ENCODE results near the gene LZTS2. TPM values are rescaled to one million over a fixed set of nuclear protein-coding genes. Genes with fewer than 3 reads are reported as not detected.

The LZTS2 gene
- total and polyA plus RNA-seq, 10 of the 15 experiments (the other 5 are each of a cell fraction or from before 2014, with no cell fraction given) = 0.08 to 13.4 (median 7.2) TPM

DNA sequence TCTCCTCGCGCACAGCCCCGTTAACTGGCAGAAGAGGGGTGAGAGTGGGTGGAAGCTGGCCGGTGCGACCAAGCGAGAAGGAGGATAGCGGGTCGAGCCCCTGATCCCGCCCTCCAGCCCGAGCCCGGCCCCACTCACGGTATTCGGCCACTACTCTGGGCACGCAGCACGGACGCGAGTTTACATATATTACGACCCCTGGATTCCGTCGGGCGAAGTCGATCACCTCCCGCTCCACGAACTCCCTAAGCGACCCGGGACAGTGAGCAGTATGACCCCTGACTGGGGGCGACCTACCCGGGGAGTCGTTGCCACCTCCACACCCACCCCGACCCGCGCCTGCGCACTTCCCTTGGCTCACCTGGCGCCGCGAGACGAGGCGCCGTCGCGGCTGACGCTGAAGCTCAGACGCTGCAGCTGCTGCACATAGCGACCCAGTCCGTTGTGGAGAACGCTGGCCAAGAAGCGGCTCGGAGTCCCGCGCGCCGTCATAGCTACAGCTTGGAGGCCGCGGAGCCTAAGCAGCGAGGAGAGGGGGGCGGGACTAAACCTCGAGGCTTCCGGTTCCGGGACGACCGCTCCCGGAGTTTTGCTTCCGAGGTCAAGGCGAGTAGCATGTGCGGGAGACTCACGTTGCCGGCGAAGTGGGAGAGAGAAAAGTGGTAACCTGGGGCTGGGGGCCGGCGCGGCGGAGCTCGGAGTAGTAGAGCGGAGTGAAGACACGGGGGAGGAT, 12.5 kb upstream of the LZTS2 start, which contains the start of the genes MRPL43 and TWNK:
MRPL43 (minus strand) TSS at position 546 of the 733 bp plus-strand sequence; CDS start at position 492, 54 bp downstream.
TWNK (plus strand) TSS at position 592 of the 733 bp plus-strand sequence. CDS start 668 bp downstream, outside the sequence.
- H3K79me2 ChIP-seq (ENCODE audit: control insufficient read depth, insufficient read depth, low read length) = peaks cover 37% of the 10 kb centered on the region
- POLR2A ChIA-PET = interaction anchor here (2.8 kb wide), 1 partner anchor 11 kb away, joined by 23 read pairs; the partner anchor contains the start of gene LZTS2
- no peaks in the 10 kb centered on the region for H4K20me1 ChIP-seq (ENCODE audit: control insufficient read depth, insufficient read depth)
- SMC1A ChIA-PET (ENCODE audit: uncharacterized antibody, unreplicated experiment) = interaction anchor here (1.5 kb wide), 1 partner anchor 10 kb away, joined by 4 read pairs; no protein-coding TSS in a partner anchor
- H3K4me1 ChIP-seq (ENCODE audit: control insufficient read depth, insufficient read depth, low read length) = peaks cover 16% of the 10 kb centered on the region
- H3K36me3 ChIP-seq (ENCODE audit: control insufficient read depth in 2 of 2, insufficient read depth in 2 of 2, low read length in 1 of 2) = peaks cover 9 to 14% of the 10 kb centered on the region in 2 experiments; a peak in 3 of 4 replicates
- in situ Hi-C loops (cut with MboI) = no loop called here
- H3K9me3 ChIP-seq (replicated peaks; ENCODE audit: control insufficient read depth, insufficient read depth, low read length) = no peaks in the 10 kb centered on the region
- H3K27me3 ChIP-seq (replicated peaks in 1 of 2; ENCODE audit: control insufficient read depth in 2 of 2, insufficient read depth in 2 of 2, low read length in 1 of 2) = no peaks in the 10 kb centered on the region
- CTCF ChIA-PET = interaction anchor here (0.6 to 5.5 kb wide), 6 partner anchors 10 to 417 kb away, joined by 3 to 42 read pairs (median 3); no protein-coding TSS in a partner anchor
- H2AFZ ChIP-seq (ENCODE audit: control insufficient read depth, low read depth, low read length) = peak within 1 kb of the TSS; percentile 99
- peak within 1 kb of the TSS; percentile 98 for H3K4me3 ChIP-seq
- H3K4me2 ChIP-seq (ENCODE audit: control insufficient read depth, insufficient read depth) = peak within 1 kb of the TSS; percentile 100
- intact Hi-C loops (cut with micrococcal nuclease; ENCODE audit: unreplicated experiment) = no loop called here
- ATAC-seq (peak; percentile 96), DNase-seq (ENCODE audit: low read depth, low spot score) (no peak), FAIRE-seq (peak; percentile 97)
- H3K27ac ChIP-seq (ENCODE audit: control insufficient read depth, insufficient read depth) = peak within 1 kb of the TSS; percentile 71
- BruUV-seq (replicated peaks) = no TSS peak
- 2% methylated on average over 64 of the region's 75 CpGs for WGBS (ENCODE audit: insufficient coverage, insufficient replicate concordance, low lambda C conversion rate, missing lambda C conversion rate)
- H3K9ac ChIP-seq (ENCODE audit: control insufficient read depth, insufficient read depth, low read length) = peak within 1 kb of the TSS; percentile 86
- RAD21 ChIA-PET (ENCODE audit: unreplicated experiment) = interaction anchor here (0.6 to 0.9 kb wide), 2 partner anchors 11 to 27 kb away, joined by 4 to 6 read pairs; no protein-coding TSS in a partner anchor
- TF ChIP-seq CHD2 (IDR thresholded peaks at IDR 0.05; ENCODE audit: borderline replicate concordance, low read depth, low read length) (peak; percentile 77), SMAD5 (IDR thresholded peaks at IDR 0.05; ENCODE audit: low read depth) (peak; percentile 78), CREM (IDR thresholded peaks at IDR 0.05; ENCODE audit: low read depth) (peak; percentile 59; the same call in 1 of the 2 replicates), IKZF1 (conservative IDR thresholded peaks at IDR 0.05) (peak; percentile 75), NR2C2 (IDR thresholded peaks at IDR 0.05; ENCODE audit: borderline replicate concordance, control insufficient read depth, insufficient read length, low read depth) (peak; percentile 88), STAT3 (IDR thresholded peaks at IDR 0.05; ENCODE audit: low read depth, low read length) (no peak), EGR1 (IDR thresholded peaks at IDR 0.05; ENCODE audit: borderline replicate concordance in 1 of 2, low read depth in 2 of 2, low read length in 2 of 2) (peak in 1 of 2 experiments; percentile 13; a peak in 1 of 3 replicates), RELA (IDR thresholded peaks at IDR 0.05; ENCODE audit: borderline replicate concordance, partially characterized antibody) (peak; percentile 17), CBFB (IDR thresholded peaks at IDR 0.05; ENCODE audit: low read depth) (peak; percentile 55; the same call in 1 of the 2 replicates), NBN (IDR thresholded peaks at IDR 0.05) (peak; percentile 67; the same call in 1 of the 2 replicates), SPI1 (IDR thresholded peaks at IDR 0.05; ENCODE audit: borderline replicate concordance, insufficient read depth, low read depth, low read length) (no peak), MEF2B (IDR thresholded peaks at IDR 0.05; ENCODE audit: partially characterized antibody, poor library complexity, severe bottlenecking) (no peak), GATAD2B (conservative IDR thresholded peaks at IDR 0.05; ENCODE audit: low read depth) (peak; percentile 29; the same call in 1 of the 2 replicates), RUNX3 (IDR thresholded peaks at IDR 0.05; ENCODE audit: low read length) (peak; percentile 50; the same call in 1 of the 2 replicates), RBBP5 (conservative IDR thresholded peaks at IDR 0.05) (0 out of 2 replicates have a peak, but pooled peaks have one; percentile 34), IRF4 (IDR thresholded peaks at IDR 0.05; ENCODE audit: low read depth, low read length) (no peak)
- TF ChIP-seq, protein P1, sequence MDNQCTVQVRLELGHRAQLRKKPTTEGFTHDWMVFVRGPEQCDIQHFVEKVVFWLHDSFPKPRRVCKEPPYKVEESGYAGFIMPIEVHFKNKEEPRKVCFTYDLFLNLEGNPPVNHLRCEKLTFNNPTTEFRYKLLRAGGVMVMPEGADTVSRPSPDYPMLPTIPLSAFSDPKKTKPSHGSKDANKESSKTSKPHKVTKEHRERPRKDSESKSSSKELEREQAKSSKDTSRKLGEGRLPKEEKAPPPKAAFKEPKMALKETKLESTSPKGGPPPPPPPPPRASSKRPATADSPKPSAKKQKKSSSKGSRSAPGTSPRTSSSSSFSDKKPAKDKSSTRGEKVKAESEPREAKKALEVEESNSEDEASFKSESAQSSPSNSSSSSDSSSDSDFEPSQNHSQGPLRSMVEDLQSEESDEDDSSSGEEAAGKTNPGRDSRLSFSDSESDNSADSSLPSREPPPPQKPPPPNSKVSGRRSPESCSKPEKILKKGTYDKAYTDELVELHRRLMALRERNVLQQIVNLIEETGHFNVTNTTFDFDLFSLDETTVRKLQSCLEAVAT (IDR thresholded peaks at IDR 0.05) = no peak
- TF ChIP-seq, protein P2, sequence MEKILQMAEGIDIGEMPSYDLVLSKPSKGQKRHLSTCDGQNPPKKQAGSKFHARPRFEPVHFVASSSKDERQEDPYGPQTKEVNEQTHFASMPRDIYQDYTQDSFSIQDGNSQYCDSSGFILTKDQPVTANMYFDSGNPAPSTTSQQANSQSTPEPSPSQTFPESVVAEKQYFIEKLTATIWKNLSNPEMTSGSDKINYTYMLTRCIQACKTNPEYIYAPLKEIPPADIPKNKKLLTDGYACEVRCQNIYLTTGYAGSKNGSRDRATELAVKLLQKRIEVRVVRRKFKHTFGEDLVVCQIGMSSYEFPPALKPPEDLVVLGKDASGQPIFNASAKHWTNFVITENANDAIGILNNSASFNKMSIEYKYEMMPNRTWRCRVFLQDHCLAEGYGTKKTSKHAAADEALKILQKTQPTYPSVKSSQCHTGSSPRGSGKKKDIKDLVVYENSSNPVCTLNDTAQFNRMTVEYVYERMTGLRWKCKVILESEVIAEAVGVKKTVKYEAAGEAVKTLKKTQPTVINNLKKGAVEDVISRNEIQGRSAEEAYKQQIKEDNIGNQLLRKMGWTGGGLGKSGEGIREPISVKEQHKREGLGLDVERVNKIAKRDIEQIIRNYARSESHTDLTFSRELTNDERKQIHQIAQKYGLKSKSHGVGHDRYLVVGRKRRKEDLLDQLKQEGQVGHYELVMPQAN (conservative IDR thresholded peaks at IDR 0.05) = peak; percentile 97
